GM19463 (cell line): ENCODE measurements around the gene MYO1D.

Source experiments
- ATAC-seq: cut with Tn5 transposase; IDR thresholded peaks from one replicate; pipeline ENCODE4 v1.9.1; 2021; ENCODE audit warnings: mild to moderate bottlenecking, moderate library complexity; ENCODE audit not compliant: unreplicated experiment

Gene MYO1D

GRCh38 chr17:32519228-32520103 lies 357.5 kb downstream of the MYO1D start:
- ATAC-seq: no peak

- no peak for ATAC-seq
Observed at GRCh38 chr17:32518646-32519227, 358.2 kb downstream of the MYO1D start.

GRCh38 chr17:32517982-32518381 lies 358.9 kb downstream of the MYO1D start:
- no peak for ATAC-seq

- no peak for ATAC-seq
Observed at GRCh38 chr17:32516940-32517701, 359.8 kb downstream of the MYO1D start.

GRCh38 chr17:32516450-32516849 lies 360.5 kb downstream of the MYO1D start:
- no peak for ATAC-seq

GRCh38 chr17:32515677-32516383 lies 361.1 kb downstream of the MYO1D start:
- no peak for ATAC-seq

- ATAC-seq: no peak
Observed at GRCh38 chr17:32514606-32515005, 362.3 kb downstream of the MYO1D start.

GRCh38 chr17:32513579-32513978 lies 363.3 kb downstream of the MYO1D start:
- ATAC-seq: no peak

- ATAC-seq: no peak
Observed at GRCh38 chr17:32512328-32512727, 364.6 kb downstream of the MYO1D start.

GRCh38 chr17:32510466-32510865 lies 366.5 kb downstream of the MYO1D start:
- ATAC-seq: no peak

- no peak for ATAC-seq
Observed at GRCh38 chr17:32508926-32509325, 368.0 kb downstream of the MYO1D start.

- ATAC-seq: no peak
Observed at GRCh38 chr17:32504166-32504990, 372.5 kb downstream of the MYO1D start.

GRCh38 chr17:32503251-32504165 lies 373.4 kb downstream of the MYO1D start:
- peak; percentile 93 for ATAC-seq

- ATAC-seq: no peak
Observed at GRCh38 chr17:32502710-32503109, 374.2 kb downstream of the MYO1D start.

GRCh38 chr17:32502013-32502412 lies 374.9 kb downstream of the MYO1D start:
- no peak for ATAC-seq

GRCh38 chr17:32498391-32498790 lies 378.5 kb downstream of the MYO1D start:
- no peak for ATAC-seq

- ATAC-seq: no peak
Observed at GRCh38 chr17:32497431-32498205, 379.3 kb downstream of the MYO1D start.

GRCh38 chr17:32496395-32497073 lies 380.4 kb downstream of the MYO1D start:
- no peak for ATAC-seq
